Lower leg skin (tissue), 3 donors: ENCODE results near the gene OXSR1.

Experiments used
- POLR2A ChIP-seq, 2 donors: fragments of 450-650 bp; IDR thresholded peaks; one replicate each; pipeline ENCODE4 v1.6.1; 2016 to 2017; ENCODE audit warnings: antibody characterized with exemption in 2 of 2, mild to moderate bottlenecking in 1 of 2, moderate library complexity in 1 of 2
- TF ChIP-seq, protein P1 (sequence below), 3 donors: fragments of 450-650 bp; IDR thresholded peaks; one replicate each; pipeline ENCODE4 v1.5.1; 2016; ENCODE audit warnings: antibody characterized with exemption in 3 of 3, mild to moderate bottlenecking in 3 of 3, moderate library complexity in 2 of 3

DNA sequence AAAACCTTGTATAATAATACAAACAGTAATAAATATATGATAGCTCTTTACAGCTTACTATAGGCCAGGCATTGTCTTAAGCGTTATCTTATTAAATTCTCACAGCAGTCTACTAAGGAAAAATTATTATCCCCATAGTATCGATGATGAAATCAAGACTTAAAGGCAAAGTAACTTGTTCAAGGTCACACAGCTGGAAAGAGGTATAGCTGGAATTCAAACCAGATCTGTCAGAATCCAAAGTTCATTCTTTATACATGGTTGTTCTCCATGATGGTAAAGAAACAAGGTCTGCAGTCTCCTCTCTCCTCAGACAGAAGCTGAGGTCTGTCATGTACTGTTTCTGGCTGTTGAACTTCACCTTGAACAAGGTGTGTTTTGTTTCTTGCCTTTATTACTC is 84.9 kb downstream of the OXSR1 start:
- TF ChIP-seq, protein P1, sequence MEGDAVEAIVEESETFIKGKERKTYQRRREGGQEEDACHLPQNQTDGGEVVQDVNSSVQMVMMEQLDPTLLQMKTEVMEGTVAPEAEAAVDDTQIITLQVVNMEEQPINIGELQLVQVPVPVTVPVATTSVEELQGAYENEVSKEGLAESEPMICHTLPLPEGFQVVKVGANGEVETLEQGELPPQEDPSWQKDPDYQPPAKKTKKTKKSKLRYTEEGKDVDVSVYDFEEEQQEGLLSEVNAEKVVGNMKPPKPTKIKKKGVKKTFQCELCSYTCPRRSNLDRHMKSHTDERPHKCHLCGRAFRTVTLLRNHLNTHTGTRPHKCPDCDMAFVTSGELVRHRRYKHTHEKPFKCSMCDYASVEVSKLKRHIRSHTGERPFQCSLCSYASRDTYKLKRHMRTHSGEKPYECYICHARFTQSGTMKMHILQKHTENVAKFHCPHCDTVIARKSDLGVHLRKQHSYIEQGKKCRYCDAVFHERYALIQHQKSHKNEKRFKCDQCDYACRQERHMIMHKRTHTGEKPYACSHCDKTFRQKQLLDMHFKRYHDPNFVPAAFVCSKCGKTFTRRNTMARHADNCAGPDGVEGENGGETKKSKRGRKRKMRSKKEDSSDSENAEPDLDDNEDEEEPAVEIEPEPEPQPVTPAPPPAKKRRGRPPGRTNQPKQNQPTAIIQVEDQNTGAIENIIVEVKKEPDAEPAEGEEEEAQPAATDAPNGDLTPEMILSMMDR (IDR thresholded peaks at IDR 0.05) = no peak
- TF ChIP-seq POLR2A (IDR thresholded peaks at IDR 0.05) = no peak
